Body of pancreas (tissue), 4 donors: ENCODE results near the gene OR2J1. TPM values are rescaled to one million over a fixed set of nuclear protein-coding genes. Genes with fewer than 3 reads are reported as not detected.
"Not testable (repeated sequence)": the region's sequence is repeated elsewhere in the genome, so short reads cannot be mapped to it uniquely, and the experiment has no call there.

Source experiments
- ATAC-seq: fragments of 150-250 bp; one replicate; pipeline ENCODE4 v1.9.1; 2016
- DNase-seq, 4 donors: peaks; one replicate each; pipeline ENCODE4 v3.0.0-alpha.2; 2019
- H3K27ac ChIP-seq, 4 donors: fragments of 200-600 bp; sonication (generic); 1 replicate in 3 of 4; 2 replicates in 1 of 4; pipeline versions ENCODE4 v1.5.1 to v1.6.1; 2016 to 2019; ENCODE audit warnings: mild to moderate bottlenecking in 1 of 4, mixed read lengths in 1 of 4, moderate library complexity in 1 of 4
- H3K27me3 ChIP-seq, 2 donors: fragments of 200-600 bp; sonication (generic); one replicate each; pipeline ENCODE4 v1.6.0; 2016; ENCODE audit warnings: mild to moderate bottlenecking in 1 of 2
- H3K36me3 ChIP-seq, 2 donors: fragments of 200-600 bp; sonication (generic); replicated peaks in 1 of 2; 2 replicates each; pipeline ENCODE4 v1.5.1; 2016; ENCODE audit warnings: low read depth in 2 of 2; ENCODE audit not compliant: insufficient read depth in 1 of 2
- H3K4me1 ChIP-seq: fragments of 200-600 bp; sonication (generic); one replicate; pipeline ENCODE4 v1.6.0; 2016
- H3K4me3 ChIP-seq, 2 donors: fragments of 200-600 bp; sonication (generic); 1 replicate in 1 of 2; 2 replicates in 1 of 2; pipeline ENCODE4 v1.5.1; 2016 to 2019
- H3K9me3 ChIP-seq, 3 donors: fragments of 200-600 bp; sonication (generic); 1 replicate in 2 of 3; 2 replicates in 1 of 3; pipeline ENCODE4 v1.5.1; 2016
- POLR2A ChIP-seq, 3 donors: fragments of 450-650 bp; IDR thresholded peaks; one replicate each; pipeline ENCODE4 v1.6.1; 2016; ENCODE audit warnings: antibody characterized with exemption in 3 of 3, mild to moderate bottlenecking in 2 of 3
- WGBS, 2 donors: methylation state at CpG; one replicate each; pipeline ENCODE4 v1.1.5; 2017; 5-methylcytosine and 5-hydroxymethylcytosine counted together
- intact Hi-C: fragments of 100-400 bp; cut with DNase I; formaldehyde crosslinking; loops from one replicate; pipeline ENCODE4 v1.15.1; 2023
- total RNA-seq, 2 donors: library from RNA; depleted of rRNA; stranded (reverse); fragments of >200 nt; gene quantifications; one replicate each; pipeline ENCODE4 v1.1.0, GENCODE V29; 2016
- TF ChIP-seq, protein P1 (sequence below), 7 experiments: fragments of 450-650 bp in 4 of 7; fragments of 200-600 bp in 3 of 7; sonication (generic) in 3 of 7; IDR thresholded peaks; one replicate each; pipeline ENCODE4 v1.5.1; 2016 to 2019; ENCODE audit warnings: antibody characterized with exemption in 7 of 7

OR2J1 gene
- total RNA-seq, 2 donors from 2014 or later = not detected

DNA sequence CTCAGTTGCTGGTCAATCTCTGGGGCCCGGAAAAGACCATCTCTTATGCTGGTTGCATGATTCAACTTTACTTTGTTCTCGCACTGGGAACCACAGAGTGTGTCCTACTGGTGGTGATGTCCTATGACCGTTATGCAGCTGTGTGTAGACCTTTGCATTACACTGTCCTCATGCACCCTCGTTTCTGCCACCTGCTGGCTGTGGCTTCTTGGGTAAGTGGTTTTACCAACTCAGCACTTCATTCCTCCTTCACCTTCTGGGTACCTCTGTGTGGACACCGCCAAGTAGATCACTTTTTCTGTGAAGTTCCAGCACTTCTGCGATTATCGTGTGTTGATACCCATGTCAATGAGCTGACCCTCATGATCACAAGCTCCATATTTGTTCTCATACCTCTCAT is 12.8 kb downstream of the OR2J1 start:
- DNase-seq (no peak), ATAC-seq (no peak)
- no peaks in the 10 kb centered on the region for H3K36me3 ChIP-seq
- H3K4me3 ChIP-seq = no peak overlapping the region
- H3K27me3 ChIP-seq = no peaks in the 10 kb centered on the region
- H3K4me1 ChIP-seq = no peaks in the 10 kb centered on the region
- TF ChIP-seq, protein P1, sequence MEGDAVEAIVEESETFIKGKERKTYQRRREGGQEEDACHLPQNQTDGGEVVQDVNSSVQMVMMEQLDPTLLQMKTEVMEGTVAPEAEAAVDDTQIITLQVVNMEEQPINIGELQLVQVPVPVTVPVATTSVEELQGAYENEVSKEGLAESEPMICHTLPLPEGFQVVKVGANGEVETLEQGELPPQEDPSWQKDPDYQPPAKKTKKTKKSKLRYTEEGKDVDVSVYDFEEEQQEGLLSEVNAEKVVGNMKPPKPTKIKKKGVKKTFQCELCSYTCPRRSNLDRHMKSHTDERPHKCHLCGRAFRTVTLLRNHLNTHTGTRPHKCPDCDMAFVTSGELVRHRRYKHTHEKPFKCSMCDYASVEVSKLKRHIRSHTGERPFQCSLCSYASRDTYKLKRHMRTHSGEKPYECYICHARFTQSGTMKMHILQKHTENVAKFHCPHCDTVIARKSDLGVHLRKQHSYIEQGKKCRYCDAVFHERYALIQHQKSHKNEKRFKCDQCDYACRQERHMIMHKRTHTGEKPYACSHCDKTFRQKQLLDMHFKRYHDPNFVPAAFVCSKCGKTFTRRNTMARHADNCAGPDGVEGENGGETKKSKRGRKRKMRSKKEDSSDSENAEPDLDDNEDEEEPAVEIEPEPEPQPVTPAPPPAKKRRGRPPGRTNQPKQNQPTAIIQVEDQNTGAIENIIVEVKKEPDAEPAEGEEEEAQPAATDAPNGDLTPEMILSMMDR (IDR thresholded peaks at IDR 0.05) = no peak
- TF ChIP-seq POLR2A (IDR thresholded peaks at IDR 0.05) = no peak
- intact Hi-C loops = no loop called here
- H3K9me3 ChIP-seq = no peaks in the 10 kb centered on the region
- WGBS, 2 donors = 54 to 61% methylated on average over 7 of the region's 7 CpGs
- no peak overlapping the region for H3K27ac ChIP-seq

- ATAC-seq, H3K4me3 ChIP-seq, H3K36me3 ChIP-seq, H3K27ac ChIP-seq, H3K27me3 ChIP-seq, intact Hi-C loops, H3K9me3 ChIP-seq, H3K4me1 ChIP-seq, DNase-seq: not testable (repeated sequence)
- WGBS, 2 donors = 76 to 87% methylated on average over 3 of the region's 3 CpGs
Observed at GRCh38 chr6:29114964-29115363, 15.7 kb downstream of the OR2J1 start.

DNA sequence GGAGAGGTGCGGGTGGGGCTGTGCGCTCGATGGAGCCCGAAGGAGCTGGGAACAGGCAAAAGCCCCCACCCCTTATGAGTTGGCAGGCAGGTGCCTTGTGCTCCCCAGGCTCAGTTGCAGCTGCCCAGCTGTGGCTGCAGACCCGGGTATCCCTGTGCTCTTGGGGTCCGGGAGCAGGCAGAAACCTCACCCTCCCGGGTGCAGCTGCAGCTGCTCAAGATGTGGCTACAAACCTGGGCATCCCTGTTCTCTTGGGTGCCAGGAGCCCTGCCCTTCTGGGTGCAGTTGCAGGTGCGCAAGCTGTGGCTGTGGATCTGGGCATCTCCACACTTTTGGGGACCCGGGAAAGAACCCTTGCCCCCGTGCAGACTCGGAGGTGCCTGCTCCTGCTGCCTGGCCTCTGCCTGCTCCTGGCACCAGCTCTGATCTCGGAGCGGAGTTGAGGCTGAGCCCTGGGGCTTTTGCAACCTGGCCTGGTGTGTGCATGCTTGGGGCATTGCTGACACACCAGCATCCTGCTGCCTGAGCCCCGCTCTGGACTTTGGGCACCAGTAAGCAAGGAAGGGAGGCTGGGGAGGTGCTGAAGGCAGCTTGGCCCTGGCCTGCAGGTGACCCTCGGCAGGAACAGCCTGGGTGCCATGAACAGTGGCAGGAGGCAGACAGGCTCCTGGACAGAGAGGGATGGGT is 30.2 kb downstream of the OR2J1 start:
- TF ChIP-seq POLR2A (IDR thresholded peaks at IDR 0.05) = no peak
- TF ChIP-seq, protein P1 (IDR thresholded peaks at IDR 0.05) = no peak
- no peaks in the 10 kb centered on the region for H3K4me1 ChIP-seq
- DNase-seq = no peak
- no peaks in the 10 kb centered on the region for H3K9me3 ChIP-seq
- no peak overlapping the region for H3K27ac ChIP-seq
- intact Hi-C loops = no loop called here
- H3K27me3 ChIP-seq = peaks cover 0 to 6% of the 10 kb centered on the region in 2 donors
- ATAC-seq = no peak
- no peak overlapping the region for H3K4me3 ChIP-seq
- 54 to 55% methylated on average over 7 to 12 of the region's 15 CpGs for WGBS, 2 donors
- H3K36me3 ChIP-seq = no peaks in the 10 kb centered on the region

GRCh38 chr6:29130644-29131043 is 31.4 kb downstream of the OR2J1 start:
- Histone ChIP-seq H3K27me3 (peaks cover 0 to 6% of the 10 kb centered on the region in 2 donors), H3K9me3 (no peaks in the 10 kb centered on the region), H3K4me3 (no peak overlapping the region), H3K4me1 (no peaks in the 10 kb centered on the region), H3K27ac (no peak overlapping the region), H3K36me3 (no peaks in the 10 kb centered on the region)
- DNase-seq = no peak
- no peak for ATAC-seq
- intact Hi-C loops = no loop called here
- no peak for TF ChIP-seq POLR2A (IDR thresholded peaks at IDR 0.05)
- TF ChIP-seq, protein P1 (IDR thresholded peaks at IDR 0.05) = no peak
- 60 to 77% methylated on average over 2 to 4 of the region's 4 CpGs for WGBS, 2 donors

GRCh38 chr6:29131691-29132090 is 32.4 kb downstream of the OR2J1 start:
- 43 to 56% methylated on average over 2 of the region's 2 CpGs for WGBS, 2 donors
- DNase-seq (no peak), ATAC-seq (no peak)
- Histone ChIP-seq H3K27ac (no peak overlapping the region), H3K9me3 (no peaks in the 10 kb centered on the region), H3K36me3 (no peaks in the 10 kb centered on the region), H3K27me3 (peaks cover 0 to 6% of the 10 kb centered on the region in 2 donors), H3K4me1 (no peaks in the 10 kb centered on the region), H3K4me3 (no peak overlapping the region)
- TF ChIP-seq, protein P1 (IDR thresholded peaks at IDR 0.05) = no peak
- TF ChIP-seq POLR2A (IDR thresholded peaks at IDR 0.05) = no peak
- intact Hi-C loops = no loop called here
